Adrenal gland (tissue), 12 donors: ENCODE measurements around the gene ERMARD. TPM values are rescaled to one million over a fixed set of nuclear protein-coding genes. Genes with fewer than 3 reads are reported as not detected.

Experiments
- DNase-seq, 7 donors: peaks; one replicate each; pipeline ENCODE4 v3.0.0-alpha.2; 2019 to 2020
- H3K27ac ChIP-seq, 5 donors: fragments of 200-600 bp; sonication (generic) in 4 of 5; 1 replicate in 3 of 5; 2 replicates in 2 of 5; pipeline versions ENCODE4 v1.5.1 to v1.8.0; 2016 to 2020; ENCODE audit warnings: mild to moderate bottlenecking in 1 of 5
- H3K27me3 ChIP-seq: fragments of 200-600 bp; 2 replicates; pipeline ENCODE4 v1.8.0; 2021
- H3K36me3 ChIP-seq, 2 donors: fragments of 200-600 bp; replicated peaks in 1 of 2; 1 replicate in 1 of 2; 2 replicates in 1 of 2; pipeline versions ENCODE4 v1.5.1 to v1.8.0; 2018 to 2022
- H3K4me1 ChIP-seq, 2 donors: fragments of 200-600 bp; replicated peaks in 1 of 2; 1 replicate in 1 of 2; 2 replicates in 1 of 2; pipeline versions ENCODE4 v1.5.1 to v1.8.0; 2018 to 2021
- H3K4me3 ChIP-seq, 4 donors: fragments of 200-600 bp; sonication (generic) in 3 of 4; one replicate each; pipeline ENCODE4 v1.5.1; 2016 to 2018
- H3K9me3 ChIP-seq, 3 donors: fragments of 200-600 bp; sonication (generic) in 1 of 3; replicated peaks in 1 of 3; 1 replicate in 2 of 3; 2 replicates in 1 of 3; pipeline versions ENCODE4 v1.5.1 to v1.8.0; 2016 to 2021
- POLR2A ChIP-seq, 2 donors: fragments of 450-650 bp; IDR thresholded peaks; one replicate each; pipeline ENCODE4 v1.6.1; 2017; ENCODE audit warnings: antibody characterized with exemption in 2 of 2, mild to moderate bottlenecking in 2 of 2, moderate library complexity in 1 of 2
- WGBS, 4 donors: extraction: QIAGEN DNeasy Blood & Tissue Kit in 2 of 4; methylation state at CpG; one replicate each; pipeline versions ENCODE4 v1.1.5 to v1.1.7; 2013 to 2017; 5-methylcytosine and 5-hydroxymethylcytosine counted together
- intact Hi-C, 2 donors: fragments of 100-400 bp; cut with DNase I; formaldehyde crosslinking; loops; one replicate each; pipeline versions ENCODE4 v1.14.1 to v1.15.0; 2022 to 2023
- polyA plus RNA-seq, 3 donors: library from polyadenylated mRNA; stranded (reverse); fragments of 200-250 nt in 2 of 3; fragments of 350-450 nt in 1 of 3; fragmentation: Illumina TruSeq in 1 of 3; extraction: RNeasy Lipid Tissue Mini Kit (QIAGEN cat#74804) in 1 of 3; gene quantifications; one replicate each; pipeline ENCODE4 v1.2.3, GENCODE V29; 2013 to 2014
- total RNA-seq, 9 donors: library from RNA; depleted of rRNA in 4 of 9; stranded (reverse); fragments of >200 nt in 4 of 9; fragments of 120-200 nt in 1 of 9; fragmentation: NEBNext Ultra II Directional in 1 of 9; extraction: Animal tissue kit (Norgen Biotek cat#: 25700) in 1 of 9; gene quantifications; one replicate each; pipeline versions ENCODE4 v1.1.0 to v1.2.4, GENCODE V29; 2013 to 2023
- TF ChIP-seq, protein P1 (sequence below), 6 experiments: fragments of 450-650 bp in 4 of 6; fragments of 200-600 bp in 2 of 6; sonication (generic) in 1 of 6; IDR thresholded peaks; 1 replicate in 5 of 6; 2 replicates in 1 of 6; pipeline versions ENCODE4 v1.5.1 to v1.8.0; 2016 to 2021; ENCODE audit warnings: antibody characterized with exemption in 6 of 6, mild to moderate bottlenecking in 2 of 6, moderate library complexity in 1 of 6
- donor health status: healthy with polysubstance abuse.
- donor health status: Bipolar disorder and iron deficiency.
- donor health status: DM: yes; HTN: yes; CAD: no.
- donor health status: DM: no; HTN: no; CAD: no.
- donor health status: DM: no; HTN: no; CAD: no.
- donor health status: DM: yes; HTN: yes; CAD: no.

The ERMARD gene
- total and polyA plus RNA-seq, 12 donors, result 10.1 to 296 (median 31.8) TPM

- no peak overlapping the region for H3K4me3 ChIP-seq
- H3K36me3 ChIP-seq, result peaks cover 0 to 34% of the 10 kb centered on the region in 2 donors
These were observed 23.9 kb downstream of the ERMARD start for GRCh38 chr6:169775321-169775720.

GRCh38 chr6:169776379-169776778, 25.0 kb downstream of the ERMARD start:
- Histone ChIP-seq H3K9me3 (no peaks in the 10 kb centered on the region), H3K27ac (no peak overlapping the region), H3K36me3 (peaks cover 0 to 31% of the 10 kb centered on the region in 2 donors), H3K4me1 (no peaks in the 10 kb centered on the region), H3K4me3 (no peak overlapping the region), H3K27me3 (no peaks in the 10 kb centered on the region)
- WGBS, 4 donors, result 91 to 96% (median 93%) methylated on average over 9 to 13 of the region's 13 CpGs
- DNase-seq, result peak in 1 of 7 donors; percentile 39
- TF ChIP-seq POLR2A (IDR thresholded peaks at IDR 0.05), result no peak
- TF ChIP-seq, protein P1, sequence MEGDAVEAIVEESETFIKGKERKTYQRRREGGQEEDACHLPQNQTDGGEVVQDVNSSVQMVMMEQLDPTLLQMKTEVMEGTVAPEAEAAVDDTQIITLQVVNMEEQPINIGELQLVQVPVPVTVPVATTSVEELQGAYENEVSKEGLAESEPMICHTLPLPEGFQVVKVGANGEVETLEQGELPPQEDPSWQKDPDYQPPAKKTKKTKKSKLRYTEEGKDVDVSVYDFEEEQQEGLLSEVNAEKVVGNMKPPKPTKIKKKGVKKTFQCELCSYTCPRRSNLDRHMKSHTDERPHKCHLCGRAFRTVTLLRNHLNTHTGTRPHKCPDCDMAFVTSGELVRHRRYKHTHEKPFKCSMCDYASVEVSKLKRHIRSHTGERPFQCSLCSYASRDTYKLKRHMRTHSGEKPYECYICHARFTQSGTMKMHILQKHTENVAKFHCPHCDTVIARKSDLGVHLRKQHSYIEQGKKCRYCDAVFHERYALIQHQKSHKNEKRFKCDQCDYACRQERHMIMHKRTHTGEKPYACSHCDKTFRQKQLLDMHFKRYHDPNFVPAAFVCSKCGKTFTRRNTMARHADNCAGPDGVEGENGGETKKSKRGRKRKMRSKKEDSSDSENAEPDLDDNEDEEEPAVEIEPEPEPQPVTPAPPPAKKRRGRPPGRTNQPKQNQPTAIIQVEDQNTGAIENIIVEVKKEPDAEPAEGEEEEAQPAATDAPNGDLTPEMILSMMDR (IDR thresholded peaks at IDR 0.05), result no peak
- intact Hi-C loops, result no loop called here

More at GRCh38 chr6:169775321-169775720, 23.9 kb downstream of the ERMARD start:
- no peaks in the 10 kb centered on the region for H3K4me1 ChIP-seq
- H3K9me3 ChIP-seq, result no peaks in the 10 kb centered on the region
- H3K27me3 ChIP-seq, result no peaks in the 10 kb centered on the region
- intact Hi-C loops, result no loop called here
- peak in 1 of 7 donors; percentile 17 for DNase-seq
- TF ChIP-seq, protein P1 (IDR thresholded peaks at IDR 0.05), result no peak
- no peak for TF ChIP-seq POLR2A (IDR thresholded peaks at IDR 0.05)
- no peak overlapping the region for H3K27ac ChIP-seq
- 83 to 94% (median 89%) methylated on average over 10 of the region's 10 CpGs for WGBS, 4 donors

GRCh38 chr6:169777896-169778295, 26.5 kb downstream of the ERMARD start:
- peaks cover 0 to 21% of the 10 kb centered on the region in 2 donors for H3K36me3 ChIP-seq
- no peak for TF ChIP-seq POLR2A (IDR thresholded peaks at IDR 0.05)
- TF ChIP-seq, protein P1 (IDR thresholded peaks at IDR 0.05), result no peak
- H3K27ac ChIP-seq, result no peak overlapping the region
- H3K4me3 ChIP-seq, result no peak overlapping the region
- intact Hi-C loops, result no loop called here
- 93 to 94% (median 94%) methylated on average over 12 of the region's 12 CpGs for WGBS, 4 donors
- H3K27me3 ChIP-seq, result no peaks in the 10 kb centered on the region
- H3K9me3 ChIP-seq, result no peaks in the 10 kb centered on the region
- no peaks in the 10 kb centered on the region for H3K4me1 ChIP-seq
- peak in 1 of 7 donors; percentile 38 for DNase-seq

DNA sequence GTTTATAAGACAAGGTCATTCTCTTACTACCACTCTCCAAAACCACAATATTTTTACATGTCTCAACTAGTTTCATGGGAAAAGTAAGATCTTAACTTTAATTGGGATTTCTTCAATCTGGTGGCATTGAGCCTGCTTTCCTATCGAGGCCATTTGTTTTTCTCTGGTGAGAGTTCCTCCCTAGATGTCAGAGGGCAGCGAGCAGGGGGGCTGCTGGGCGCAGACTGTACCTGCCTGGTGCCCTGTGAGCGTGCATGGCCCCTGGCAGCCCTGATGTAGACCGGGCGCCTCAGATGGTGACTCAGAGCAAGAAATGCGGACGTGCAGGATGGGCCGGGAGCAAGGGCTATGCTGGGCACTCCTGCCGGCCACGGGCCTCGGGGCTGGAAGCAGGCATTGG, 27.2 kb downstream of the ERMARD start:
- TF ChIP-seq, protein P1 (IDR thresholded peaks at IDR 0.05), result no peak
- no peak for TF ChIP-seq POLR2A (IDR thresholded peaks at IDR 0.05)
- H3K4me1 ChIP-seq, result no peaks in the 10 kb centered on the region
- H3K27ac ChIP-seq, result no peak overlapping the region
- WGBS, 4 donors, result 89 to 96% (median 93%) methylated on average over 12 of the region's 12 CpGs
- no peaks in the 10 kb centered on the region for H3K9me3 ChIP-seq
- H3K36me3 ChIP-seq, result peaks cover 0 to 16% of the 10 kb centered on the region in 2 donors
- DNase-seq, result peak in 1 of 7 donors; percentile 42
- H3K27me3 ChIP-seq, result no peaks in the 10 kb centered on the region
- intact Hi-C loops, result no loop called here
- no peak overlapping the region for H3K4me3 ChIP-seq
